Fibroblast of the aortic adventitia (primary cell): ENCODE measurements around the gene DMAC2. TPM values are rescaled to one million over a fixed set of nuclear protein-coding genes. Genes with fewer than 3 reads are reported as not detected.
A peak's percentile ranks its signal among the peaks of the same experiment; 100 is the strongest.
"Not testable (repeated sequence)": the region's sequence is repeated elsewhere in the genome, so short reads cannot be mapped to it uniquely, and the experiment has no call there.

Experiments
- DNase-seq: peaks from one replicate; pipeline ENCODE4 v3.0.0-alpha.2; 2010; ENCODE audit warnings: low read depth
- H3K4me3 ChIP-seq: 2 replicates; pipeline ENCODE4 v1.5.1; 2011; ENCODE audit warnings: low read depth, mild to moderate bottlenecking, control low read depth, low read length, moderate library complexity
- total RNA-seq: library from RNA; depleted of rRNA; stranded (reverse); fragments of >200 nt; gene quantifications from 2 replicates; pipeline ENCODE4 v1.2.3, GENCODE V29; 2012; ENCODE audit warnings: low replicate concordance
- TF ChIP-seq, protein P1 (sequence below): IDR thresholded peaks from 2 replicates; pipeline ENCODE4 v1.5.1; 2011; ENCODE audit warnings: mild to moderate bottlenecking, low read length, control low read depth, inconsistent platforms; ENCODE audit not compliant: insufficient read depth

DMAC2 gene
- total RNA-seq, 1 donor: 29.3 TPM

DNA sequence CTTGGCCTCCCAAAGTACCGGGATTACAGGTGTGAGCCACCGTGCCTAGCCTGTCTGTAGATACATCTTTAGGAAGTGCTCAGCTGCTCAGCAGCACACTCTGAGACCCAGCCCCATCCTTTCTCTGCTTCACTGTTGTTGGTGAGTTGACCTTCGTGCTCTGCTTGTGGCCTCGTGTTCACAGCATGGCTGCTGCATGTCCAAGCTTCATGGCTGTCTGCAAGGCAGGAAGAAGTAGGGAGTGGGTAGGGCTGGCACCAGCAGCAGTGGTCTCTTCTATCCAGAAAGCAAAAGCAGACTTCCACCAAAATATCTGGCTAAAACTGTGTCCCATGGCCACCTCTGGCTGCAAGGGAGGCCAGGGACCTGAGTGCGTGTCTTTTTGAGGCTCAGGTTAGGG is 26.8 kb downstream of the DMAC2 start:
- no peak overlapping the region for H3K4me3 ChIP-seq
- no peak for DNase-seq
- TF ChIP-seq, protein P1, sequence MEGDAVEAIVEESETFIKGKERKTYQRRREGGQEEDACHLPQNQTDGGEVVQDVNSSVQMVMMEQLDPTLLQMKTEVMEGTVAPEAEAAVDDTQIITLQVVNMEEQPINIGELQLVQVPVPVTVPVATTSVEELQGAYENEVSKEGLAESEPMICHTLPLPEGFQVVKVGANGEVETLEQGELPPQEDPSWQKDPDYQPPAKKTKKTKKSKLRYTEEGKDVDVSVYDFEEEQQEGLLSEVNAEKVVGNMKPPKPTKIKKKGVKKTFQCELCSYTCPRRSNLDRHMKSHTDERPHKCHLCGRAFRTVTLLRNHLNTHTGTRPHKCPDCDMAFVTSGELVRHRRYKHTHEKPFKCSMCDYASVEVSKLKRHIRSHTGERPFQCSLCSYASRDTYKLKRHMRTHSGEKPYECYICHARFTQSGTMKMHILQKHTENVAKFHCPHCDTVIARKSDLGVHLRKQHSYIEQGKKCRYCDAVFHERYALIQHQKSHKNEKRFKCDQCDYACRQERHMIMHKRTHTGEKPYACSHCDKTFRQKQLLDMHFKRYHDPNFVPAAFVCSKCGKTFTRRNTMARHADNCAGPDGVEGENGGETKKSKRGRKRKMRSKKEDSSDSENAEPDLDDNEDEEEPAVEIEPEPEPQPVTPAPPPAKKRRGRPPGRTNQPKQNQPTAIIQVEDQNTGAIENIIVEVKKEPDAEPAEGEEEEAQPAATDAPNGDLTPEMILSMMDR: no peak

DNA sequence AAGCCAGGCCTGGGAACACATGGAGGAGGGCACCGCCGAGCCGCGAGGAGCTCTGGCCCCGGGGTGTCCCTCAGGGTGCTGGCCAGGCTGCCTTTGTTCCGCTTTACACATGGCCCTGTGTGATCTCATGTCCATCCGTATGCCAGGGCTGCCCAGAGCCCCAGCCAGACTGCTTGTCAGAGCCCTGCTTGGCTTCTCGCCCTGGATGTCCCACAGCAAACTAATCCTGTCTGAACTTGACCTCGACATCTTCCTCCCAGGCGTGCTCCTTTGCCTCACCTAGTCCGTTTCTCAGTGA is 27.8 kb downstream of the DMAC2 start:
- no peak overlapping the region for H3K4me3 ChIP-seq
- TF ChIP-seq, protein P1: no peak
- no peak for DNase-seq

DNA sequence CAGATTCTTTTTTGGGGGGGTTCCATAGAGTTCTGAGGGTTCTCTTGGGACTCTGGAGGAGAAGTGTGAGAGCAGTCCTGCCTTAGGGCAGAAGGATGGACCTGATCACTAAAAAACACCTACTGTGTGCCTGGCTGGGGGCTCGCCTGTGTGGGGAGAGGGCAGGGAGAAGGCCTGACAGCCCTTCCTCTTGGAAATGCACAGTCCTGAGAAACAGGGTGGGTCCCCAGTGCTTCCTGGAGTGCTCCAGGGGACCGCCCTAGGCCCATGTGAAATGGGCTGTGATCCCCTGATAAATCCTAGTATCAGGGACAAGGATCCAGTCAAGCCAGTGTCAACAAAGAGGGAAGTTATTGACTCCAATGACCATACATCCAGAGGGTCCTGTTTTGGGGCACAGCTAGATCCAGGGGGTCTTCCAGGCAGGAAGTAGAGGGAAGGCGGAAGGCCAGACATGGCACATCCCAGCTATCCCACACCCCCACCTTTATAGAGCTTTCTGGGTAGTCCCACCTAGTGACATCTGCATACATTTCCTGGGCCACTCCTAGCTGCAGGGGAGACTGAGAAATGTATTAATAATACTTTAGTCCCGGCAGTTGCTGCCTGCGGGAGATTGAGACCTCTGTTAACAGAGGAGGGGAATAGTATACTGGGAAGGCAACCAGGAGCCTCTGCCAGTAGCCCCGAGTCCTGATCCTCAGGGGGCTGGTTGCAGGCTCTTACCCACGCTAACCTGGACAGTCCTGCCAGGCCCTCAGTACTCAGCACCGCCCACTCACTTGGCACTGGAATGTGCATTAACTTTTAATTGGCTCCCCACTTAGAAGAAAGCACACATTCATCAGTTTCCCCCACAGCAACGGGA is 28.4 kb downstream of the DMAC2 start:
- no peak for DNase-seq
- TF ChIP-seq, protein P1: no peak
- no peak overlapping the region for H3K4me3 ChIP-seq

DNA sequence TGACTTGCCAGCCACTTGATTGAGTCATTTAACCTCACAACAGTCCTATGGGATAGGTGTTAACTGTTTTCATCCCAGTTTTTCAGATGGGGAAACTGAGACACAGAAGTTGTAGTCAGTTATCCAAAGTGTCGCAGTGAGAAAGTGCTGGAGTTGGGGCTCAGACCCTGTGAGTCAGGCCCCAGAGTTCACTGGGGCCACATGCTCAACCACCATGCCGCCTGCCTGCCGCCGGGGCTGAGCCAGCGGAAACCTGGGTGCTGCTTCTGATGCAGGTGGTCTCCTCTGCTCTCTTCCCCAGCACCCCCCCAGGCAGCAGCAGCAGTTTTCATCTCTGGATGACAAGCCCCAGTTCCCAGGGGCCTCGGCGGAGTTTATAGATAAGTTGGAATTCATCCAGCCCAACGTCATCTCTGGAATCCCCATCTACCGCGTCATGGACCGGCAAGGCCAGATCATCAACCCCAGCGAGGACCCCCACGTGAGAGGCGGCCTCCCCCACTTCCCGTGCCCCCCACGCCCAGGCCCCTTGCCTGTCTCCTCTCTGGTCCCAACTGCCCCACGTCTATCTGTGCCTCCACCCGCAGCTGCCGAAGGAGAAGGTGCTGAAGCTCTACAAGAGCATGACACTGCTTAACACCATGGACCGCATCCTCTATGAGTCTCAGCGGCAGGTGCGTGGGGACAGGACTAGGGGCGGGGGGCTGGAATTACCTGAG is 29.2 kb downstream of the DMAC2 start:
- TF ChIP-seq, protein P1: no peak
- H3K4me3 ChIP-seq: no peak overlapping the region
- no peak for DNase-seq

DNA sequence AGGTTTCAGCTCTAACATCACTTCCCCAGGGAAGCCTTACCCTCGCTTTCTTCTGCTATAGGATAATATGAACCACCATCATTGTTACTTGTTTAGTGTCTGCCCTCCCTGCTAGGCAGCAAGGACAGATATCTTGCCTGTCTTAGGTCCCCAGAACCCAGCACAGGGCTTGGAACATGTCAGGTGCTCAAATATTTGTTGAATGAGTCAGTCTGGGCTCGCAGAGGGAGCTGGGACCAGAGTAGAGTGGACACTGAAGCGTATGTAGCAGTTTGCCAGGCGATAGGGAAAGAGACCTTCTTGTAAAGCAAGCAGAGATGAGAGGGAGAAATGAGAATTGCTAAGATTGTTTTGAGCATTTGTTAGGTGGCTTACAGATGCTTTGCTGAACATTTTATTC is 30.4 kb downstream of the DMAC2 start:
- TF ChIP-seq, protein P1: no peak
- DNase-seq: peak; percentile 29
- no peak overlapping the region for H3K4me3 ChIP-seq

DNA sequence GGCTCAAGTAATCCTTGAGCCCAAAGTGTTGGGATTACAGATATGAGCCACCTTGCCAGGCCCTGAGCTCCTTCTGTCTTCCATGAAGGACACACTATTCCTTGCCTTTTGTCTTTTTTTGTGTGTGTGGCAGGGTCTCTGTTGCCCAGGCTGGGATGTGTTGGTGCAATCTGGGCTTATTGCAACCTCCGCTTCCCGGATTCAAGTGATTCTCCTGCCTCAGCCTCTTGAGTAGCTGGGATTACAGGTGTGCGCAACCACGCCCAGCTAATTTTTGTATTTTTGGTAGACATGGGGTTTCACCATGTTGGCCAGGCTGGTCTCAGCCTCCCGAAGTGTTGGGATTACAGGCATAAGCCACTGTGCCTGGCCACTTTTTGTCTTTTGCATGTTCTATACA is 30.9 kb downstream of the DMAC2 start:
- H3K4me3 ChIP-seq, DNase-seq: not testable (repeated sequence)

DNA sequence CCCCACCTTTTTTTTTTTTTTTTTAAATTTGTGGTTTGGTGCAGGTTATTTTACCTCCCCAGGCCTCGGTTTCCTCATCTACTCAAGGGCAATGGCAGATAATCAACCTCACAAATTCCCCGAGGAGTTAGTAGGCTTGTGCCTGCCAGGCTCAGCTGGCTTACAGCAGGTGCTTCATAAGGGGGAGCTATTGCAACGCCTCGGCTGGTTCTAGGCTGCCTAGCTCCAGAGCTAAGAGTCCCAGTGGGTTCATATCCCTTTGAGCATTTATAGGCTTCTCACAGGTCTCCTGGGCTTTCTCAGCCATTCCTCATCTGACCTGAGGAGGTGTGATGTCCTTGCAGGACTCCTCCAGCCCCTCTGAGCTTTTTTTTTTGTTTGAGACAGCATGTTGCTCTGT is 31.5 kb downstream of the DMAC2 start:
- no peak for DNase-seq
- TF ChIP-seq, protein P1: no peak
- no peak overlapping the region for H3K4me3 ChIP-seq
